Measurements from ENCODE around the gene OR10A3. TPM values are rescaled to one million over a fixed set of nuclear protein-coding genes. Genes with fewer than 3 reads are reported as not detected.

Gene OR10A3
- total RNA-seq: not detected in 2 replicates

GRCh38 chr11:7941608-7942007, at the start of gene OR10A3:
OR10A3 (minus strand) TSS chr11:7941708; CDS start chr11:7939520, 2,188 bp downstream.

GRCh38 chr11:7986768-7987559, 45.5 kb upstream of the OR10A3 start, which contains the start of gene EIF3F:
EIF3F (plus strand) TSS chr11:7987337; CDS start chr11:7987353, 16 bp downstream.

GRCh38 chr11:7965386-7965785, 23.9 kb upstream of the OR10A3 start, which contains the start of gene NLRP10:
NLRP10 (minus strand) TSS chr11:7965447; CDS start chr11:7963495, 1,952 bp downstream.

GRCh38 chr11:7931168-7931567, 10.3 kb downstream of the OR10A3 start, which contains the start of gene OR10A6:
OR10A6 (minus strand) TSS chr11:7931268; CDS start chr11:7928662, 2,606 bp downstream.

Other genes with a start within 250 kb of the OR10A3 start
- gene OVCH2, start 235.2 kb downstream of the OR10A3 start, total RNA-seq: not detected in 2 replicates
- not detected in 2 replicates for gene OR5P2, start 144.8 kb downstream of the OR10A3 start, total RNA-seq
- gene OR5P3, start 110.9 kb downstream of the OR10A3 start, total RNA-seq: not detected in 2 replicates
- not detected in 2 replicates for gene OR10A6, start 10.4 kb downstream of the OR10A3 start, total RNA-seq
- 0.08 and 0.47 TPM in 2 replicates for gene NLRP10, start 23.7 kb upstream of the OR10A3 start, total RNA-seq
- 349 and 432 TPM in 2 replicates for gene EIF3F, start 45.6 kb upstream of the OR10A3 start, total RNA-seq
- 0.70 and 1.3 TPM in 2 replicates for gene TUB, start 139.5 kb upstream of the OR10A3 start, total RNA-seq
- gene RIC3, start 227.3 kb upstream of the OR10A3 start, total RNA-seq: 0.16 TPM in 1 of 2 replicates, not detected in the other